HG02642 (cell line): ENCODE data around the gene AGAP1.

Experiments used
- ATAC-seq: cut with Tn5 transposase; IDR thresholded peaks from one replicate; pipeline ENCODE4 v1.9.1; 2021; ENCODE audit warnings: mild to moderate bottlenecking; ENCODE audit not compliant: unreplicated experiment, poor library complexity

The AGAP1 gene

DNA sequence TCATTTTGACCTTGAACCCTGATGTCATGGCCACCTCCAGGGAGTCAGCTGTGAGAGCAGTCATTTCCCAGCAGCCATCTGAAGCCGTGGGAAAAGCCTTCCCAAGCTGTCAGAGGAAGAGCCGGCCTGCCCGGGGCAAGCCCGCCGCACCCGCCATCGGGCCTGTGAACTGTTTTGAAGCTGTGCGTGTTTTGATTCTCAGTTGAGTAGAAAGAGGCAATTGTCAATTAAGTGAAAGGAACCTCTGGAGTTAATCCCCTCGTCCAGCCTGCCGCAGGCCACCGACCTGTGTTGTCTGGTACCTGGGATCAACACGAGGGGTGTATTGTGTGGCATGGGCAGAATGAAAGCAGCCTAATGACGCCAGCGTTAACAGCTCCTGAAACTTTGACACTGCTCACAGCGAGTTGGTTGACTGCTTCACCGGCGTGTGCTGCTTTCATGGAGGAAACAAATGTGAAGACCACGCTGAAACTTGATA, 318.4 kb downstream of the AGAP1 start:
- ATAC-seq: no peak

DNA sequence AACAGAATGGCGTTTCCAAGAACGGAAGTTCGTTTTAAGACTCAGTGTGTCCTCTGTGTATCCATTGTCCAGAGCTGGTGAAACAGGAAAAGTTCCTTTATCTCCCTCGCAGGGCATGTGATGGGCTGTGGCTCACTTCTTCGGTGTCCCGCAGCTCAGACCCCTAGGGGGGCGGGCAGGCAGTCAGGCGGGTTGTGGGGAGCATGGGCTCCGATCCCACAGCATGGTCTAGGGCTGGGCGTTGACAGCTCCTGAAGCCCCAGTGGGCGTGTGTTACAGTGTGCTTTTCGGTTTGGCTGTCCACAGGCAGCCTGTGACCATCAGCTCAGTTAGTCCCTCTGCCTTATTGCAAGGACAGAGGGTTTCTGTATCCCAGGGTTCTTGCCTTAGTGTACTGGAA, 319.6 kb downstream of the AGAP1 start:
- no peak for ATAC-seq

DNA sequence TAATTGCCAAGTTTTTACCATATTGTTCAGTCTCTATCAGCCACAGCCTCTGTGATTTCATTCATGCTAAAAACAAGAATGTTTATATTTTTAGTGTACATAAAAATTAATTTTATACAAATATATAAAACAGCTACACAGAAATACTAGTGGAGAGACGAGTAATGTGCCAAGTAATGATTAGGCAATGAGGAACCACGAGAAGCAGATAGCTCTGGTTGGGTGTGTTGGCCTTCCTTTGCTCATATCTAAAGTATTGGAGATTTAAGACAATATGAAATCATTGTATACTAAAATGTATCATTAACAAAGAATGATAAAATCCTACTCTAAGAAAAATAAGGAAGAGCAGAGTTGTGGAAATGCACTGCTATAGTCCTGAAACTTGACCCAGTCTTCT, 326.7 kb downstream of the AGAP1 start:
- no peak for ATAC-seq

DNA sequence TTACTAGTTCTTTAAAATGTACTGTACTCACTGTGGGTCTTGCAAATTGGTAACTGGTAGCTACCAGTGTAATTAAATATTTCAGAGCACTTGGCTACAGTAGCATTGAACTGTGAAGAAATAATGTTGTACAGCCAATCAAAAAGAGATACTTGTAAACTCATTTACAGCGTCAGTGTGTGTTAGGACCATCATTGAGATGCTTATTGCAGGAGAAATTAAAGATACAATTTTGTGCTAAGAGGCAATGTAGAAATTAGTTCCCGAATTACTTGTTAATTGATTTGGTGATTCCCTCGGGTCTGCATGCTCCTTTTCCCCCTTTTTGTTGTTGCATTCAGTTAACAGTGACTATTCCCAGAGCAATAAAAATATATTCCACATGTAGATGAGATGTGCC, 330.5 kb downstream of the AGAP1 start:
- ATAC-seq: no peak

DNA sequence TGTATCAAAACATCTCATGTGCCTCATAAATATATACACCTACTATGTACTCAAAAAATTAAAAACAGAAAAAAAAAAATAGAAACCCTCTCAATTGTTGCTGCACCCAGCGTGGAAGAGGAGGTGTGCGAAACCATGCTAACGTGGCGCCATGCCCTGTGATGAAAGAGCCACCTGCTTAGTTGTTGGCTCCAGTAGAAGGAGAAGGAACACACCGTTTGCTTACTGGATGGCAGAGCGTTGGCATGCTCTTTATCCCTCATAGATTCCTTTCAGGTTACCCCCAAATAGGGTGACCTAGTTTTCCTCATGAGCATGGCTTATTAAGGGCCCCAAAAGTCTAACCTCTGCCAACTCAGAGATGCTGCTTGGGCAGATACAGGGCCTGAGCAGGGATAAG, 332.1 kb downstream of the AGAP1 start:
- no peak for ATAC-seq

DNA sequence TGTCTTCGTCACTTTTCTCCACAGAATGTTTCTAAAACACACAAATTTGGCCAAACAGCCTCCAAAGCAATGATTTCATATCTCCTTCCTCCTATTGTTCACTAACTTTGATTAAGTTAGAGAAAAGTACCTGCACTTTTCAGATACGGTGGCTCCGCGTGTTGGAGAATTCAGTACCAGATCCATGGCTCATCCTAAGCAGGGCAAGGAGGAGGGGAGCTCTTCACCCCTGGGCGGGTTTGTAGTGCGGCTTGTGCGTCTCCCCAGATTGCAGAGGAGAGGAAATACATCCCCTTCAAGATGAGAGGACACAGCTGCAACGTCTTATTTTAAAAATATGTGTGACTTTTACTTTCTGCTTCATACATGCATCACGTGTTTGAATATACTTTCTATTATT, 333.0 kb downstream of the AGAP1 start:
- ATAC-seq: no peak

DNA sequence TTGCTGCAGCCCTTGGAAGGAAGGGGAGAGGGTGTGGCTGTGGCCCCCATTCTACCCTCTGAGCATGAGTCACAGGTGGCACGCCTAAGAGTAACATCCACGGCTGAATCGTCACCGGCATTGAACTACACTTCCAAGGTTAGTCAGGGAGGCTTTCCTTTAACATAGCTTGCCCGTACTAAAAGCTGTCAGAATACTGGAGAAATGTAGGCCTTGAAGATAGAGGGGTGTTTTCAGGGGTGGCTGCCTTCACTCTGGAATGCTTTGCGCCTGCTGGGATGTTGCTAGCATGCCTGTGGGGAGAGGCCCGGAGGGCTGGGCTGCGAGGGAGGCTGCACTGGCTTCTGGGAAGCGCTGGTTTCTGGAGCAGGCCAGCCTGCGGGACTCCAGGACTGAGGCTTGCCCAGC, 333.7 kb downstream of the AGAP1 start:
- no peak for ATAC-seq

DNA sequence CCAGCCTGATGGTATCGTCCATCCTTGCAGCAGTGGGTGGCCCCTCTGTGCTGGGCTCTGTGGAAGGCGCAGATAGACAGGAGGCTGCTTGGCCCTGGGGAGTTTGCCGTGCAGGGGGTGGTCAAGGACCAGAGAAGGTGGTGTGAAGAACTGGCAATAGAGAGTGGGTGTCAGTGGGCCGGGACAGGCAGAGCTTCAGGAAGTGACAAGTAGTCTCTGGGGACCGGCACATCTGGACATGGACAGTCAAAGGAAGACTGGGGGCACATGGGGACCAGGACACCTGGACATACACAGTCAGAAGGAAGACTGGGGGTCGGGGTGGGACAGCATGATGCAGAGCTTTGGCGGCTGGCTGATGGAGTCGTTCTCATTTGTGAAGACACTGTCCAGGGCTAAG, 335.9 kb downstream of the AGAP1 start:
- no peak for ATAC-seq

DNA sequence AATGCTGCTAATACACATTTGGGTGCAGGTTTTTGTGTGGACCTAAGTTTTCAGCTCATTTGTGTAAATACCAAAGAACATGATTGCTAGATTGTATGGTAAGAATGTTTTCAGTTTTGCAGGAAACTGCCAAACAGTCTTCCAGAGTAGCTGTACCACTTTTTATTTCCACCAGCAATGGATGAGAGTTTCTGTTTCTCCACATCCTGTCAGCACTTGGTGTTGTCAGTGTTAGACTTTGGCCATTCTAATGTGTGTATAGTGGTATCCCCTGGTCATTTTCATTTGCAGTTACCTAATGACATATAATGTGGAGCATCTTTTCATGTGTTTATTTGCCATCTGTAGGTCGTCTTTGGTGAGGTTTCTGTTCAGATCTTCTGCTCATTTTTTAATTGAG, 337.9 kb downstream of the AGAP1 start:
- no peak for ATAC-seq

DNA sequence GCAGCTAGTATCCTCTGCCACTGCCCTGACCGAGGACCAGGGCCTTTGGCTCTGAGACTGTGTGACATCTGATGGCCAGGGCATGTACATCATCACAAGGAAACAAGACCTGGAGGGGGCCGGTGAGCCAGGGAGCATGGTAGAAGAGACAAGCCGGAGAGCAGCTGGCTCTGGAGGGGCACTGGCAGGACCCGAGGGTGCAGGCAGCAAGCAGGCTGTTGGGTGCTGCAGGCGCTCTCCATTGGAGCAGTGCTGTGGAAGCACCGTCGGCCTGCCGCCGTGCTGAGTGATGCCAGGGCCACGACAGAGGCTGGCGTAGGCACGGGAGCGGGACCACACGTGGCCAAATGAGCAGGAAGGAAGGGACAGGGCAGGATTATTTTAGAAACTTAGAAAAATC, 339.1 kb downstream of the AGAP1 start:
- no peak for ATAC-seq

DNA sequence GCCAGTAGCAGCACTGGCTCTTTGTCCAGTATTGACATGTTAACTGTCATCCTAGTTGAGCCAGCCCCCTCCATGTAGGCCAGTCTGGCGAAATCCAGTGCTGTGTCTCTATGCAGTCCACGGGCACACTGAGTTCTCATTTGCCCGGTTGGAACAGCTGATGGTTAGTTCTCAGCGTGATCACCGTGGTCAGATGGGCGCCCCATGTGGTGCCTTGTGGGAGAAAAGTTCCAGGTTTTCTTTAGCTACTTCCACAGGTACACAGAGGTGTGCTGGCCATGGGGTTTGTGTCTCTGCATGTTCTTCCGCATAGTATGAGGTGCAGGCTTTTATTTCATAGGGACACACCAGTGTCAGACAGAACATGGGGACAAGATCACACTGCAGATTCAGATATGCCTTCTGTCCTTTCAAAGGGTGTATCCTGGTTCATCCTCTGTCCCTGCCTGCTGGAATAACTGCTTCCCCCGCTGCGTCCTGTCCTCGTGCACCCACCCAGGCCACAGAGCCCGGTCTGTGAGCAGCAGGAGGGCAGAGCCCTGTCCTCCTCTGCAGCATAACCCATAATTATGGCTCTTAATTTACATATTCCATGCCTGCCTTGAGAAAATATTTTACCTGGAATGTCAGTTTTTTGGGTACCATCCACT, 340.3 kb downstream of the AGAP1 start:
- ATAC-seq: no peak

DNA sequence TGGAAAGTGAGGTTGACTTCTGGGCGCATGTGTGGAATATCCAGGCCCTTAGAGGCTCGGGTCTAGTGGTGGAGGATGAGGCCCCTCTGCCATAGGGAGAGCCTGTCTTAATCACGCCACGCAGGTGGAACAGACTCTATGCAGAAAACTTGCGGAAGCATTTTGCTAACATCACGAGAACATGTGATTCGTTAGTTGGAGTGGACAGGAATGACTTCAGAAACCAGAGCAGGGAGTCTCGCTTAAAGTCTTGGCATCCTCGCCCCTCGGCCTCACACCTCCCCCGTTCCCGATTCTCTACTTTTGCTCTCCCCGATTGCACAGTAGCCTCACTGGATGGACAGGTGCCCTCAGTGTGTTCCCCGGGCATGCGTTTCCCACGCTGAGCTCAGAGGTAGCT, 340.9 kb downstream of the AGAP1 start:
- no peak for ATAC-seq

DNA sequence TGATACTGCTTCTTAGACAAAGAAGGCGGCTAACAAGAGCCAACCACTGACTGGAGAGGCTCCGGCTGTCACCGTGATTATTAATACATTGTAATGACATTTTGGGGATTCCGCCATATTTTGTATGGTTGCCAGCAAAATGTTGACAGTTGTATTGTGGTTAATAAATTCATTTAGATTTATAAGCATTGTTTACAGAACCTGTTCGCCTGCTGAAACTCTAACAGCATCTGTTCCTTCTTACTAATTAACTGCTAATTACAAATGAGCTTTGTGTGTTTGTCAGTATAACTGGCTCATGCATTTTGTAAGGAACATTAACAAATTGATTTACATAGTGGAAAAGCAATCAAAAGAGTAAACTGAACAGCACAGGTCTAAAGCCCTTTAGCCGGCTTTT, 342.0 kb downstream of the AGAP1 start:
- ATAC-seq: no peak

DNA sequence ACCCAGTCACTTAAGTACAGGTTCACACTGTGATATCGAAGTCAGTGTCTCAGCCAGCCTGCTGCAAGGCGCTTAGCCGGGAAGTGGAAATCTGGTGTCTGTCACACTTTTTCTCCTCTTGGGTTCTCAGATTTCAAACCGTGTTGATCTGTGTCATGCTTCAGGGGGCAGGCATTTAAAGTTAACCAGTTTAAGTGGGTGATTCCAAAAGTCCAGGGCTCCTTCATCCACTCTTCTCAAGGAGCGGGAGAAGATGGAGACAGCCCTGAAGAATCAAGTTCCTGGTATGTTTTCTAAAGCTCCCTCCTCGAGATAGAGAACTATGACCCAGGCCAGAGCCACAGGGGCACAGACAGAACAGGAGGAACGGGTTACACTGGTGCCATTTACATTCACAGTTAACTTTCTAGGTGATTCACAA, 342.7 kb downstream of the AGAP1 start:
- ATAC-seq: no peak

DNA sequence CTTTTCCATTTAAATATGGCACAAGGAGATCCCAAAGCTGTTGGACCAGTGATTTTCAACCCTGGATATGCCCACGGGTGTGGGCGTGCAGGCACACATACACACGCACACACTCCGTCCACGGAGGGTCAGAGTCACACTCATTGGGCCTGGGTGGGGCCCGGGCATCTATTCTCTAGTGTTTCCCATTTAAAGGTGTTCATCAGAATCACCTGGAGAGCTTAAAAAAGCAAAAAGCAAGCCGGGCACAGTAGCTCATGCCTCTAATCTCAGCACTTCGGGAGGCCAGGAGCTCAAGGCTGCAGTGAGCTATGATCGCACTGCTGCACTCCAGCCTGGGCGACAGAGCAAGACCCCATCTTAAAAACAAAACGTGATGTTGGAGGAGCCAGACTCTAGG, 345.4 kb downstream of the AGAP1 start:
- no peak for ATAC-seq

DNA sequence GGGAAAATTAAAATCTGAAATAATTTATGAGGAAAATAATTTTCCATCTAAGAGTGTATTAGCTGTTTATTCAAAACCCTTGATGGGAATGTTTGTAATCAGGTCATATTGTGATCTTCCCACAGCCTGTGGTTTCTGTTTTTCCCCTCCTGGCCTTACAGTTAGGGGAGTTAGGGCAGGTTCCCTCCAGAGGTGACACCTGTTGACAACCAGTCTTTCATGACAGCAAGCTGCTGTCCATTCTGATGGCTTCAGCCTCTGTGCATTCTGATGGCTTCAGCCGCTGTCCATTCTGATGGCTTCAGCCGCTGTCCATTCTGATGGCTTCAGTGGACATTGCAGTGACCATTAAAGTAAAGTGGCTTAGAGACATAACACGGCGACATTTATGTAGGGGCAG, 346.1 kb downstream of the AGAP1 start:
- no peak for ATAC-seq

DNA sequence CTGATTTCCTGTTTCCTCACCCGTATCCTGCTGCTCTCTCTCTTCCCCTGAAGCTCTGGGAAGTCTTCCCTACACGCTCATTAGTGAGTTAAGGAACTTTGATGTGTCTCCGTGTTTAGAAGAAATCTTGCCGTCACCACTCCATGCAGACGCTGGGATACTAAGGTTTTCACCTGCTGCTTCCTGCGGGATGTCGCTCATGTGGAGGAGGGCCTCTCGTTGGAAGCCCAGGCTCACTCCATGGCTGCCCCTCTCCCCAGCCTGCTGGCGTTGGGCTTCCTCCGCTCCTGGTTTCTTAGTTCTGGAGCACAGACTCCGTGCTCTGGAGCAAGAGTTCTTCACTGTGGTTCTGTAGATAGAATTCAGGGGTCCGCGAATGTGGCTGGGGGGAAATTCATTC, 348.0 kb downstream of the AGAP1 start:
- no peak for ATAC-seq

DNA sequence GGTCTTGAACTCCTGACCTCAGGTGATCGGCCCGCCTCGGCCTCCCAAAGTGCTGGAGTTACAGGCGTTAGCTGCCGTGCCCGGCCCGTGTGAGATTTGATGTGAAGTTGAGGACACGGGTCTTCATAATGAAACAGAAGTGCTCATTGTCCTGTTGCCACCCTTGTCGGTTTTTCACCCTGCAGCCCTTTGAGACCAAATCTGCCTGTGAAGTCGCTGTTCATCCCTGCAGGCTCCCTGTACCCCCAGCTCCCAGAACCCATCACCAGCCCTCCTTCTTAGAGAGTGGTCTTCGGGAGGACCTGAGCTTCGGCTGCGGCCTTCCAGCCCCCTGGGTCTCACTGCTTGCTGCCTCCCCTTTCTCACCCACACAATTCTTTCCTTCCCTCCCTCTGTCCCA, 349.1 kb downstream of the AGAP1 start:
- ATAC-seq: no peak

DNA sequence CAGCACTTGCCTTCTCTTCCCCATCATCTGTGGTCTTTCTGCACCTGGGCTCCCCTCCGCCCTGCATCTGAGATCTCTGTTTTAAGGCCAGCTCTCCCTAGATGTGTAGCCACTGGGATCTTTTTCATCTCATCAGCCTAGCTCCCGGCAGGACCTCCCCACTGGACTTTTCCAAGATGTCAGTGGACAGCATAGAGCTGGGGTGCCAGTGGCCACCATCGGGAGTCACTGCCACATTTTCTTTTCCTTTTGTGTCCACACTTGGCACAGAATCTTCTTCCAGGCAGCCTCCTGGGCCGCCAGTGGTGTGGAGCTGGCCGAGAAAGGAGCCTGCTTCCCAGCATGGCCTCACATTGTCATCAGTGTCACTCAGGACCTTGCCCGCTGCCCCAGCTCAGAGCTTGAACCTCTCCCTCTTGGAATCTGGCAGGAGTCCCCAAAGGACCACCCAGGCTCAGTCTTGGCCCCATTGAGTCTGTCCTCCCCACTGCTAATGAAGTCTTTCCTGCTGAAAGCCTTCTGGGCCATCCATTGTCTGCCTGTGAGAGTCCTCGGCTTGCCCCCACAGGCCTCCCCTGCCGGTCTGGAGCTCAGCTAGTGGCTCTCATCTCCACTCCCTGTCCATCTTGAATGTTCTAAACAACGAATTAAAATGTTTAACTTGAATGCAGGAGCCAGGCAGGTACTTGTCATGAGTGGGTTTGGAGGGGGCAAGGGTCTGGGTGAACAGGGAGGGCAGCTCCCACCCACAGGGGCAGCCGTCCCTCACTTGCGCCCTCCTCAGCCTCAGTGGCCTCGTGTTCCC, 349.9 kb downstream of the AGAP1 start:
- no peak for ATAC-seq

DNA sequence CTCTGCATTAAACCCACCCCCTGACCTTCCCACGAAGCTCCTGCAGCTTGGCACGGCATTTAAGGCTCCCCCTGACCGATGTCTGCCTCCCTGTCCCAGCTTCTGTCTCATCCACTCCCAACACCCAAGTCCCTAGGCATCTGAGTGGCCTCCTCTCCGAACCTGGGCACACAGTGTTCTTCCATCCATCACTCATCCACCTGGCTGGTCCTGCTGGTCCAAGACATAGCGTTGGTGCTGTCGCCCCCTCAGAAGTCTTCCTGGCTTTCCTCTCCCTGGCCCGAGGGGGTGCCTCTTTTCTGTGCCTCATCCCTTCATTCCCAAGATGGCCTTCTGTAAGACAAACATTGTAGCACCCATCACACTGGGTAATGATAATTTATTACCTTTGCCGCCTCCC, 350.7 kb downstream of the AGAP1 start:
- no peak for ATAC-seq

DNA sequence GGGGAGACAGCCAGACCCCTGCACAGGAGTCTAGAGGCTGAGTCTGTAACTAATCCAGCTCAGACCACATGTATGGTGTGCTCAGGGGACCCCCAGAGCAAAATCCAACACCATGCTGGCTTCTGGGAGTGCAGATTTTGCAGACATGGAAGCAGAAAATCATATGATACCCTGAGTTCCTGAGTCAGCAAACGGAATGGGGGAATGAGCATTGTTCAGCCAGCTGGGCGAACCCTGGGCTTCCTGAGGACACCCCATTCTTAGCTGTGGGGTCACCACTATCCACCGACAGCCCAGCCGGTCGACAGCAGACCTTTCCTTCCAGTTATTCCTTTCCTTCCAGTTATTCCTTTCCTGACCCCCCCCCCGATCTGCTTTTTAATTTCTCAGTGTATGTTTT, 351.4 kb downstream of the AGAP1 start:
- no peak for ATAC-seq

DNA sequence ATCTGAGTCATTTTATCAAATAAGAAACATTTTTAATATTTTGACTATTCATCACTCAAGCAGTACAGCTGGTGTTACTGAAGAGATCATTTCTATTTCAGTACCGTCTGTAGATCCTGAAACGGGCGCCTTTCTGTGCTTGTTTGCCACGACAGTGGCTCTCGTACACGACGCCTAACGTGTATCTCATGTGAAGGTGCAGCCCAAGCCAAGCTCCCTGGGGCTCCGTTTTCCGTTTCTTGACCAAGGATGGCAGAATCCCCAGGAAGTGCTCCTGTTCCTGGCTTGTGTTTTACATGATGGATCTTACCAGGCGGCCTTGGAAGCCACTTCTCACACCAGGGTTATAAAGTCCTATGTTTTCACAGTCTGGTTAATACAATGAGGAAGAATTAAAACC, 353.7 kb downstream of the AGAP1 start:
- ATAC-seq: no peak
